Measurements from ENCODE around the gene GOPC. TPM values are rescaled to one million over a fixed set of nuclear protein-coding genes. Genes with fewer than 3 reads are reported as not detected.
A peak's percentile ranks its signal among the peaks of the same experiment; 100 is the strongest.

The GOPC gene
- total and polyA plus RNA-seq, 2 of the 4 experiments (the other 2 are of a cell fraction): 23.4 to 23.8 TPM

DNA sequence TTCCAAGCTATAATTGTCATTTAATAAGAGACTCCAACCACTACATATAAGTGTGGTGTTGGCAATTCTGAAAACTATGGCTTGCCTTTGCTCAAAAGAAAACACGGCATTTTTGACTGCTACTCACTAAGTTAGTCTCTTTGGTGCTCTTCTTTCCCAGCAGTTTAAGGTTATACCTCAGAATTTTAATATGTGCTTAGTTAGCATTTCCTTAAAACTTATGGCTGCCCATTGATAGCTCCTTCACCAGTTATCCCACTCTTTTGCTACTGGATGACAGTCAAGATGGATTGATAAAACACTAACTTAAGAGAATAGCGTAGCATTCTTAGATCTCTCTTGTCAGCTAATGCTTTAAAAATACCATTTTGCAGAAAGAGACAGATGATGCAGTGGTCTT lies 34.1 kb downstream of the GOPC start:
- WGBS, 2 experiments (ENCODE audit: extremely low coverage in 2 of 2, insufficient read length in 1 of 2): 100% methylated on average over 1 of the region's 2 CpGs; no CpG with 5 or more reads in 1 of the 2 experiments
- H3K23ac ChIP-seq (ENCODE audit: low read depth, low read length): no peak overlapping the region
- POLR2A ChIA-PET (ENCODE audit: unreplicated experiment): interaction anchor here (0.6 kb wide), 2 partner anchors 30 to 725 kb away, joined by 3 to 8 read pairs; no protein-coding TSS in a partner anchor
- no peak overlapping the region for H4K8ac ChIP-seq (ENCODE audit: low read depth in 2 of 2, low read length in 2 of 2)
- no TSS peak for BruUV-seq (replicated peaks)
- ATAC-seq (ENCODE audit: low read depth) (no peak), DNase-seq (no peak)
- no peak overlapping the region for H3K27ac ChIP-seq (ENCODE audit: insufficient read depth, low read length)
- CTCF ChIA-PET: interaction anchor here (0.5 kb wide), 1 partner anchor 118 kb away, joined by 3 read pairs; no protein-coding TSS in a partner anchor
- H2AFZ ChIP-seq (replicated peaks; ENCODE audit: low read length, poor library complexity): no peak overlapping the region
- no peak overlapping the region for H2BK15ac ChIP-seq (ENCODE audit: low read depth, low read length)
- no peak overlapping the region for H4K5ac ChIP-seq (ENCODE audit: low read depth, low read length)
- no peak overlapping the region for H2BK20ac ChIP-seq (ENCODE audit: low read depth, low read length)
- peaks cover 18% of the 10 kb centered on the region for H3K36me3 ChIP-seq (ENCODE audit: control insufficient read depth, insufficient read depth, low read length)
- H3K9me1 ChIP-seq (ENCODE audit: insufficient read depth, low read length): no peaks in the 10 kb centered on the region
- no peak overlapping the region for H3K9ac ChIP-seq (ENCODE audit: low read depth, low read length)
- no peak overlapping the region for H2BK5ac ChIP-seq (ENCODE audit: low read depth, low read length, poor library complexity, severe bottlenecking)
- intact Hi-C loops (cut with micrococcal nuclease) (no loop called here), in situ Hi-C loops (cut with MboI; ENCODE audit: low sequenced_read_pairs) (no loop called here), dilution Hi-C loops (cut with HindIII; ENCODE audit: low sequenced_read_pairs, unreplicated experiment) (no loop called here)
- H3K9me3 ChIP-seq (ENCODE audit: control insufficient read depth, insufficient read depth, low read length): no peaks in the 10 kb centered on the region
- H3K18ac ChIP-seq (ENCODE audit: low read depth, low read length): no peak overlapping the region
- H3K4me2 ChIP-seq (ENCODE audit: low read depth, low read length): no peak overlapping the region
- TF ChIP-seq, protein P1, sequence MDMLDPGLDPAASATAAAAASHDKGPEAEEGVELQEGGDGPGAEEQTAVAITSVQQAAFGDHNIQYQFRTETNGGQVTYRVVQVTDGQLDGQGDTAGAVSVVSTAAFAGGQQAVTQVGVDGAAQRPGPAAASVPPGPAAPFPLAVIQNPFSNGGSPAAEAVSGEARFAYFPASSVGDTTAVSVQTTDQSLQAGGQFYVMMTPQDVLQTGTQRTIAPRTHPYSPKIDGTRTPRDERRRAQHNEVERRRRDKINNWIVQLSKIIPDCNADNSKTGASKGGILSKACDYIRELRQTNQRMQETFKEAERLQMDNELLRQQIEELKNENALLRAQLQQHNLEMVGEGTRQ (IDR thresholded peaks at IDR 0.05; ENCODE audit: low read depth, low read length): no peak
- peak; percentile 72 for TF ChIP-seq MAFK (IDR thresholded peaks at IDR 0.05; ENCODE audit: low read depth, low read length)
- H4K20me1 ChIP-seq (ENCODE audit: insufficient read depth, low read length): no peaks in the 10 kb centered on the region
- H2BK120ac ChIP-seq (ENCODE audit: low read depth, low read length): no peak overlapping the region
- H2AK9ac ChIP-seq (replicated peaks; ENCODE audit: low read depth, low read length, poor library complexity): no peak overlapping the region
- no peak overlapping the region for H3K4ac ChIP-seq (ENCODE audit: low read depth, low read length)
- H3K56ac ChIP-seq (ENCODE audit: extremely low read depth, insufficient read depth, low read length): no peak overlapping the region
- no peak overlapping the region for H4K91ac ChIP-seq (ENCODE audit: insufficient read depth, low read depth, low read length)
- H3K27me3 ChIP-seq (ENCODE audit: control insufficient read depth, insufficient read depth, low read length): no peaks in the 10 kb centered on the region
- H3K14ac ChIP-seq (replicated peaks; ENCODE audit: low read depth, low read length): no peak overlapping the region
- no peak overlapping the region for H3K4me3 ChIP-seq (ENCODE audit: insufficient read depth, low read depth, low read length)
- H3K79me1 ChIP-seq (ENCODE audit: low read depth in 1 of 2, low read length in 2 of 2): peaks cover 3 to 9% of the 10 kb centered on the region in 2 experiments; a peak in 2 of 4 replicates
- no peaks in the 10 kb centered on the region for H3K4me1 ChIP-seq (ENCODE audit: control insufficient read depth, insufficient read depth, low read length)
- no peak overlapping the region for H2AK5ac ChIP-seq (ENCODE audit: low read depth, low read length)
